Colonic mucosa (tissue), 4 donors: Measurements from ENCODE around the gene PLTP. TPM values are rescaled to one million over a fixed set of nuclear protein-coding genes. Genes with fewer than 3 reads are reported as not detected.
A peak's percentile ranks its signal among the peaks of the same experiment; 100 is the strongest.
"Not testable (repeated sequence)": the region's sequence is repeated elsewhere in the genome, so short reads cannot be mapped to it uniquely, and the experiment has no call there.

ENCODE experiments used
- DNase-seq: peaks from one replicate; pipeline ENCODE4 v3.0.0-alpha.2; 2020
- H3K27ac ChIP-seq: fragments of 200-600 bp; one replicate; pipeline ENCODE4 v1.8.0; 2021
- H3K27me3 ChIP-seq: fragments of 200-600 bp; one replicate; pipeline ENCODE4 v1.8.0; 2021
- H3K36me3 ChIP-seq: fragments of 200-600 bp; one replicate; pipeline ENCODE4 v1.8.0; 2021
- H3K4me1 ChIP-seq: fragments of 200-600 bp; one replicate; pipeline ENCODE4 v1.8.0; 2021; ENCODE audit warnings: mild to moderate bottlenecking
- H3K4me3 ChIP-seq: fragments of 200-600 bp; one replicate; pipeline ENCODE4 v1.8.0; 2021
- H3K9ac ChIP-seq, 2 donors: one replicate each; pipeline ENCODE4 v1.7.0; 2013; ENCODE audit warnings: control low read depth in 2 of 2, low read depth in 2 of 2, low read length in 2 of 2
- H3K9me3 ChIP-seq: fragments of 200-600 bp; one replicate; pipeline ENCODE4 v1.8.0; 2021
- CTCF ChIP-seq: fragments of 200-600 bp; IDR thresholded peaks from one replicate; pipeline ENCODE4 v1.8.0; 2022; ENCODE audit warnings: antibody characterized with exemption, mild to moderate bottlenecking
- intact Hi-C: fragments of 100-400 bp; cut with DNase I; formaldehyde crosslinking; loops from one replicate; pipeline ENCODE4 v1.14.1; 2022
- total RNA-seq, 2 donors: library from RNA; stranded (reverse); fragmentation: NEBNext Ultra II Directional in 1 of 2; extraction: Animal tissue kit (Norgen Biotek cat#: 25700) in 1 of 2; gene quantifications; one replicate each; pipeline ENCODE4 v1.2.1, GENCODE V29; 2021
- donor health status: healthy.
- donor health status: DM: no; HTN: no; CAD: no.
- donor health status: DM: no; HTN: no; CAD: no.

The PLTP gene
- total RNA-seq, 2 donors from 2014 or later, result 17.4 to 36.2 TPM

- no peaks in the 10 kb centered on the region for H3K4me1 ChIP-seq
- intact Hi-C loops, result no loop called here
- DNase-seq, result no peak
Observed at GRCh38 chr20:45935416-45936046, 23.6 kb upstream of the PLTP start.

GRCh38 chr20:45934586-45935415, 22.8 kb upstream of the PLTP start, which contains the start of gene PCIF1:
TSS of gene PCIF1 (plus strand) at chr20:45934683. CDS start at chr20:45939000, 4,317 bp downstream.
- peak within 1 kb of the TSS; percentile 93 to 99 for H3K9ac ChIP-seq
- TF ChIP-seq CTCF, result no peak
- no peaks in the 10 kb centered on the region for H3K9me3 ChIP-seq
- H3K36me3 ChIP-seq, result peaks cover 4% of the 10 kb centered on the region
- peak within 1 kb of the TSS; percentile 100 for H3K27ac ChIP-seq
- intact Hi-C loops, result loop anchor here (5.0 kb wide), 1 partner anchor 42 kb away; the partner anchor contains the start of genes CTSA and NEURL2
- peak; percentile 98 for DNase-seq
- no peaks in the 10 kb centered on the region for H3K27me3 ChIP-seq
- peak within 1 kb of the TSS; percentile 98 for H3K4me3 ChIP-seq
- H3K4me1 ChIP-seq, result no peaks in the 10 kb centered on the region

More at GRCh38 chr20:45935416-45936046, 23.6 kb upstream of the PLTP start:
- H3K27ac ChIP-seq, result peak overlapping the region; percentile 81
- H3K4me3 ChIP-seq, result peak overlapping the region; percentile 98
- peaks cover 6% of the 10 kb centered on the region for H3K36me3 ChIP-seq
- no peaks in the 10 kb centered on the region for H3K27me3 ChIP-seq
- no peaks in the 10 kb centered on the region for H3K9me3 ChIP-seq
- H3K9ac ChIP-seq, result peak overlapping the region; percentile 41 to 76
- no peak for TF ChIP-seq CTCF

- Histone ChIP-seq H3K9ac (peak overlapping the region; percentile 93 to 99), H3K4me1 (no peaks in the 10 kb centered on the region), H3K4me3 (peak overlapping the region; percentile 98), H3K9me3 (no peaks in the 10 kb centered on the region), H3K27me3 (no peaks in the 10 kb centered on the region), H3K27ac (peak overlapping the region; percentile 100), H3K36me3 (peaks cover 3% of the 10 kb centered on the region)
- intact Hi-C loops, result loop anchor here (5.0 kb wide), 1 partner anchor 42 kb away; the partner anchor contains the start of genes CTSA and NEURL2
- no peak for TF ChIP-seq CTCF
- DNase-seq, result peak; percentile 71
Observed at GRCh38 chr20:45934046-45934585, 22.2 kb upstream of the PLTP start.

DNA sequence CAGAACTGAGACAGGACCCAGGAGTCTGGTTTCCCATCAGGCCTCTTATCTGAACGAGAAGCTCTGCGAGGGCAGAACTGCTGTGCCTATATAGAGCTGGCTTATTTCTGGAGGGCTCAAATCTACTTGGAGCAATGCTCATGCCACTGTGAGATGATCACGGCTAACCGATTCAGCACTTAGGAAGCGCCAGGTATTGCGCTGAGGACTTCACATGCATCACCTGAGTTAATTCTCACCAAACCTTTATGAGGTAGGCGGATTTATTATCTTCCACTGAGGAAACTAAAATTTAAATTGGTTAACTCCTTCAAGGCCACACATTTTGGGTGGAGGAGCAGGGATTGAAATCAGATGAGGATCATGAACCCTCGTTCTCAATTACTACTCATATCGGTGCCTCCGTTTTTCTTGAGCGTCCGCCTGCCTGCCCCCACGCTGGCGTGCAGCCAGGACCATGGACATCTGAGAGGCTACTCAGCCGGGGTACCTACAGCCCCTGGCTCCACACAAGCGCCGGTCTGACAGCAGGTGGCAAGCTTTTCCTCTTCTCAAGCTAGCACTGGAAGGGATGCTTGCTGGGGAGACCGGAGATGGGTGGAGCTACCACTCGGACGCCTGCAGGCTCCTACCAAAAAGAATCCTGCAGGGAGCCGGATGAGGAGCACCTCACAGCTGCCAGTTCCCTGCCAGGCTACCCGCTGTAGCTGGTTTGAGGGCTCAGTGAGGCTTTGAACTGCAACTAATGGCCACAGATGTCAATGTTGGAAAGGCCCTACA, 21.5 kb upstream of the PLTP start:
- intact Hi-C loops, result loop anchor here (5.0 kb wide), 1 partner anchor 41 kb away; the partner anchor contains the start of genes CTSA and NEURL2
- Histone ChIP-seq H3K9ac (peak overlapping the region; percentile 93 to 99), H3K27ac (peak overlapping the region; percentile 100), H3K4me3 (peak overlapping the region; percentile 98), H3K36me3 (no peaks in the 10 kb centered on the region), H3K4me1 (no peaks in the 10 kb centered on the region), H3K9me3 (no peaks in the 10 kb centered on the region), H3K27me3 (no peaks in the 10 kb centered on the region)
- peak; percentile 26 for TF ChIP-seq CTCF
- DNase-seq, result peak; percentile 80

DNA sequence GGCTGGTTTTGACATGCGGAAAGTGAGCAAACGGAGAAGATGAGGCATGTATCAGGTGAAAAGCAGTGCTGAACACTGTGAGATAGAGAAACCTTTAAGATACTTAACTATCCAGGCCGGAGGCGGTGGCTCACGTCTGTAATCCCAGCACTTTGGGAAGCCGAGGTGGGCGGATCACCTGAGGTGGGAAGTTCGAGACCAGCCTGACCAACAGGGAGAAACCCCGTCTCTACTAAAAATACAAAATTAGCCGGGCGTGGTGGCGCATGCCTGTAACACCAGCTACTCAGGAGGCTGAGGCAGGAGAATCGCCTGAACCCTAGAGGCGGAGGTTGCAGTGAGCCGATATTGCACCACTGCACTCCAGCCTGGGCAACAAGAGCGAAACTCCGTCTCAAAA, 19.7 kb upstream of the PLTP start:
- H3K9me3 ChIP-seq, DNase-seq, H3K4me3 ChIP-seq, H3K4me1 ChIP-seq, H3K27me3 ChIP-seq, H3K36me3 ChIP-seq, H3K27ac ChIP-seq, H3K9ac ChIP-seq: not testable (repeated sequence)
- intact Hi-C loops, result loop anchor here (5.0 kb wide), 1 partner anchor 39 kb away; the partner anchor contains the start of genes CTSA and NEURL2
